HG02610 (cell line): Measurements from ENCODE around the gene SHOC1.
"Not testable (repeated sequence)": the region's sequence is repeated elsewhere in the genome, so short reads cannot be mapped to it uniquely, and the experiment has no call there.

Source experiments
- ATAC-seq: cut with Tn5 transposase; IDR thresholded peaks from one replicate; pipeline ENCODE4 v1.9.1; 2021; ENCODE audit warnings: mild to moderate bottlenecking, moderate library complexity; ENCODE audit not compliant: unreplicated experiment

SHOC1 gene

DNA sequence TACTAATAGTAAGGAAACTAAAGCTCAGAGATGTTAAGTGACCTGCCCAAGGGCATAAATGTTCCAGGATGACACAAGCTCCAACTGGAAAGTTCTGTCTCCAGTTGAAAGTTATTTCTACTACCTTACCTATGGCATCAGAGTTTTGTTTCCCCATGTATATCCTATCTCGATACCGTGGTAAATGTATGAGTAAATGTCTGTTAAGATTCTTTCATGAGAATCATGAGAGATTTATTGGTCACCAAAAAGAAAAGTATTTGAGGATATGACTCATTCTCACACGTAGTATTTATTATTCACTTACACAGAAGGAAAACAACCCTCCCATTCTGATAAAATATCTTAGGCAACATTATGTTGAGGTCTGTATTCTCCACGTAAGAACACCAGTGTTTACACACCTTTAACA is 11.1 kb upstream of the SHOC1 start:
- no peak for ATAC-seq

DNA sequence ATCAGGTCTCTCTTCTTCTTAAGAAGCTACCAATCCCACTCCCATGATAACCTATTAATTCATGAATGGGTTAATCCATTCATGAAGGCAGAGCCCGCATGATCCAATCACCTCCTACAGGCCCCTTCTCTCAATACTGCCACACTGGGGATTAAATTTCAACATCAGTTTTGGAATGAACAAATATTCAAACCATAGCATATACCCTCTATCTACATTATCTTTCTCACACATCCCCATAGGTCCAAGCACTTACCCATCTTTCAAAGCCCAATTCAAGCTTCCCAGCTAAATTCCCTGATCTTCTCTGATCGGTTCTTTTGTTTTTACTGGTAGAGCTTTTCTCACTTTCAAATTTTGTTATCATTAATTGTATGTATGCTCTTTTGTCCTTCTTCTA is 10.5 kb upstream of the SHOC1 start:
- no peak for ATAC-seq

DNA sequence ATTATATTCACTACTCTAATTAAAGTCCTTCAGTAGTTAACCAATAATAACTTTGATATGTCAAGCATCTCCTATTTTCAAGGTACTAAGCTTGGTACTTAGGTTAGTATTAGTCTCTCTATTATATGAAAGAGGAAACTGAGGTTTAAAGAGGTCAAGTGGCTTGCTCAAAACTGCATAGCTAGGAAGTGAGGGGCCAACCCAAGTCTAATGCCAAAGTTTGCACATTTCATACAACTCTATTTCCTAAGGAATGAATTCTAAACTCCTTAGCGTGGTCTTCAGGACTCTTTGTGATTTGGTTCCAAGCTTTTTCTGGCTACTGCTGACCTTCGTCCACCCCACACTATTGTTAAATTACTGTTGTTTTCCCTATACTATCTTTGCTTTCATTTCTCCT is 9.9 kb upstream of the SHOC1 start:
- no peak for ATAC-seq

DNA sequence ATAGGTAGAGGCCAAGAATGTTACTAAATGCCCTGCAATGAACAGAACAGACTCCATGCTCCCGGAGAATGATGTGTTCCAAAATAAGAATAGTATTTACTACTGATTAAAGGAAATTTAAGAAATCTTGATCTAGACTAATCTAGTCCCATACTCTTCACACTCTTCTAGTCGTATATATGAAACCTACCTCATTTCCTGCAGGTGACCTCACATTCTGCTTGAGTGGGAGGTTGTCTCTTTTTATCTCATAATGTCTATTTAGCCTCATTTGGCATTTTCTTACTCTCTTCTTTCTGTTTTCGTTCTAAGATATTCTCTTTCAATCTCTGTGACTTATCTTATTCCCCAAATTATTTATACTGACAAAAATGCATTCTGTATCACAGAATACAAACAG is 9.2 kb upstream of the SHOC1 start:
- no peak for ATAC-seq

DNA sequence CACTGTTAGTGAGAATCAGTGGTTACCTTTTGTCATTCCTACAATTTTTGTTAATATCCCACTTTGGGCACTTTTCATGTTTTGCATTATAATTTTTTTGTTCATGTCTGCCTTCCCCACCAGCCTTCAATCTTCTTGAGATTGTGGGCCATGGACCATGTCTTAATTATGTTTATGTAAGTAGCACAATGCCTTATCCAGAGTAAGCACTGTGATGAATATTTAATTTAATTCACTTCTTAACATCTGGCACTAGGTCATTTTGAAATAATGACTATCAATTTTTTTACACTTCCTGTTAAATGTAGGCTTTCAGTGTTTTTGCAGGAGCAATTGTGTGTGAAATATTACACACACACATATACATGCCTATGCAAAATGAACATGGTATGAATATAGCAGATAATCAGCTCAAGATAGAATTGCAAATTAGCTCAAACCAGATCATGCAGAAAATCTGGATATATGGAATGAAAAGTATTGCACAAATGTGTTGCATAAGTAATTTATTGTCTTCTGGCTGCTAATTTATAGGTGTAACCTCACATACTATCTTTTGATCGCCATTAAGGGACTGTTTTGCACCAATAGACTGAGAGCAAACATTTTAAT is 5.3 kb upstream of the SHOC1 start:
- ATAC-seq: no peak

DNA sequence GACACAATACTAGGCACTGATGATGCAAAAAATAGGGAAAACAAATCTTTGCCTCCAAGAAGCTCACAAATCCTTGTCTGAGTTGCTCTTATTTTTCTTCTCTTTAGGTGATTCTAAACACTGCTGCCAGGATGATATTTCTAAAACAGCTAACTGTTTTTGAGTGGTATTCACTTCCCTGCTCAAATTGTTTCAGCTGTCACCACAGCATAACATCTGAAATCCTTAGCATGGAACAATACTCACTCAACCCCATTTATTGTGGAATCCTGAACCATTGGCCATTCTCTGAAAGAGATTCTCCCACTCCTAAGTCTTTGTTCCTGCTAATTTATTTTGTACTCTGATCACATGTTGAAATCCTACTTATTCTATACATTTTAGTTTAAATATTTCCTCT is 4.8 kb upstream of the SHOC1 start:
- no peak for ATAC-seq

DNA sequence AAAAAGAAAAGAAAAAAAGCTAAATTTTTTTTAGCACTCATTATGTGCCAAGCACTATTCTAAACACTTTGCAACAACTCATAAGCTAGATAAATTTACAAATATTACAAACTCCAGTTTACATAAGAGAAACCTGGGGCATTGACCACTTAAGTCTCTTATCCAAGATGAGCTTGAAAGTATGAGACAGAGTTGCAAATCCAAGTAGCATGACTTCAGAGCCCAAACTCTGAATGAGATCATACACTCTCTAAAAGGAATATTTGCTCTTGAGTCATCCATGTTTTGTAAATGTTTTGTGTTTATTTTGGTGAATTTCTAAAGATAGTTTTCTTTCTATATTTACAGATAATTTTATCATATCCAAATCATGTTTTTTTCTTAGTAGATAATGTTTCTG is 4.0 kb upstream of the SHOC1 start:
- no peak for ATAC-seq

DNA sequence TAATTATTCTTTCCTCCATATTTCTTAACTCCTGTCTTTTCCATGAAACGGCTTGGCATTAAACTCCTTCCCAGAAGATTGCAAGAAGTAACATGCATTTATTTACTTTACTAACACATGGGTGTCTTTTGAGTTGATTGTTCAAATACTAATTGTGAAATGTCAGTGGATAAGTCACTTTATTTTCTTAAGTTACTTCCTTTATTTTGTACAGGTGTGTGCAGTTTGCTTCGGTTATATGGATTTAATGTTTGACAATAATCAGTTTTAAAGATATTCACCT is 761 bp upstream of the SHOC1 start:
- no peak for ATAC-seq

DNA sequence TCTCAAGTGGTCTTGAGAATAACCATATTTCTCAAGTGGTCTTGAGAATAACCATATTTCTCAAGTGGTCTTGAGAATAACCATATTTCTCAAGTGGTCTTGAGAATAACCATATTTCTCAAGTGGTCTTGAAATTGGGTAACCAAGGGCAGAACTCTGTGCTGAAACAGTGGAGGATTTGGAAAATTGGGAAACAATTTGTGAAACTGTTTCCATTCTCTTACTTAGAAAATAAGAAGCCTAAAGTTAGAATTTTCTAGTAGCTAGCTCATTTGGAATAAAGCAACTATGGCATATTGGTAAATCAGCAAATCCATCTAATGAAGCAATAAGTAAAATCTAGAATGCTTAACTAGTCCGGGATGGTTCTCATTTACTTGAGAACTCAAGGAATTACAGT is 2.9 kb downstream of the SHOC1 start:
- ATAC-seq: not testable (repeated sequence)

DNA sequence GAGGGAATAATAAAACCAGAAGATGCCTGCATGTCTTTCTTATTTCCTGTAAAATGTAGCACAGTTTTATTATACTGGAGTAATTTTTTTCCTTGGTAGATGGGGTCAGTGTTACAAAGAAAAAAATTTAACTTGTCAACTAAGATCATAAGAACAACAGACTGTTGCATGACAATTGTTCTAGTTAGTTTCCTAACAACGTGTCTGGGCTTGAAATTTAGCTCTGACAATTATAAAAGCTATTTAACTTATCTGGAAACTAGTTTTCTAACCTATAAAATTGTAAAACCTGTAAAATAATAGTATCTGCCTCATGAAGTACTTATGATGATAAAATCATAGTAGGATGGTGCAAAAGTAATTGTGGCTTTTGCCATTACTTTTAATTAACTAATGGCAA is 4.9 kb downstream of the SHOC1 start:
- no peak for ATAC-seq

DNA sequence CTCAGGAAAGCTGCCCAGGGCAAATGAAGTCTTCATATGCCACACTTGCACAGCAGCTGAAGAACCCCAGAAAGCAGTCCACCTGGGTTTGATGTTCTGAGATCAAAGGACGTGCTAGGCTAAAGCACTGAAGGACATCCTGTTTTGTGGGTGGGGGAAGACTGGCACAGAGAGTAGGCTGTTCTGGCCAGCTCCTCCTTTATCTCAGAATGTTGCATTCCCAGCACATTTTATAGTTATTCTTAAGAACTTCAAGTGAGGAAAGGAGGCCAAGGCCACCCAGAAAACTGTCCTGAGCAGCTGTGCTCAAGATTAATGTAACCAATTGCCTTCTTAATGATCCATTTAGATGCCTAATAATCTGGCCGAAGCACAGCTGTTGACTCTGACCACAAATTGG is 10.9 kb downstream of the SHOC1 start:
- no peak for ATAC-seq

DNA sequence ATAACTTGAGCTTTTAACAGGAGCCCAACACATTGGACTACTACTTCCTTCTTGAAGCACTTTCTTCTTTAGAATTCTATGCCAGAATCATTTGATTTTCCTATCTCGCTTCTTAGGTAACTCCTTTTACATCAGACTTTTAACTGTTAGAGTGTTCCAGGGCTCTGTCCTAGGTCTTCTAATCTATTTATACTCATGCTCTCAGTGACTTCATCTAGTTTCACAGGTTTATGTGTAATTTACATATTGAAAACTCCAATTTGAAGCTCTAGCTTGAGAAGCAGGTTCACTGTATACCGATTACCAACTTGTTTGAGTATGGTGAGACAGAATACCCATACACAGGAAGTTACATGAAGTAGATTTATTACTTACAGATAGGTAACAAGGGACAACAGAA is 11.3 kb downstream of the SHOC1 start:
- ATAC-seq: no peak

DNA sequence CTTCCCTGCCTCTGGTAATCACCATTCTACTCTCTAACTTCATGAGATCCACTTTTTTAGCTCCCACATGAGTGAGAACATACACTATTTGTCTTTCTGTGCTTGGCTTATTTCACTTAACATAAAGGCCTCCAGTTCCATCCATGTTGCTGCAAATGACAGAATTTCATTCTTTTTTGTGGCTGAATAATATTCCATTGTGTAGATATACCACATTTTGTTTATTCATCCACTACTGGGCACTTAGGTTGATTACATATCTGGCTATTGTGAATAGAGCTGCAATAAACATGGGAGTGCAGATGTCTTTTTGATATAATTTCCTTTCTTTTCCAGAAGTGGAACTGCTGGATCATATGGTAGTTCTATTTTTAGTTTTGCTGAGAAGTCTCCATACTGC is 28.7 kb downstream of the SHOC1 start:
- no peak for ATAC-seq

DNA sequence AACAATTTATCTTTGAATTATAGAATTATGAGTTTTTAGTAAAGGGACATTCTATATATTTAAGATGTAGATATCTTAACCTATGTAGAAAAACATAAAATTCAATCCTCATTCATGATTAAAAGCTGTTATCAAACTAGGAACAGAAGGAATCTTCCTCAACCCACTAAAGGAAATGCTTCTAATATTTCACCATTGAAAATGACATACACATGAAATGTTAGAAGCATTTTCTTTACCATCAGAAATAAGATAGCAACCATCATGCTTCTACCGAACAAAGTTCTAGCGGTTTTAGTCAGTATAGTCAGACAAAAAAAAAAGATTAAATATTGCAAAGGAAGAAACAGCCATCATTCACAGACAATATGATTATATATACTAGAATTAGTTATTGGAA is 32.2 kb downstream of the SHOC1 start:
- ATAC-seq: no peak

DNA sequence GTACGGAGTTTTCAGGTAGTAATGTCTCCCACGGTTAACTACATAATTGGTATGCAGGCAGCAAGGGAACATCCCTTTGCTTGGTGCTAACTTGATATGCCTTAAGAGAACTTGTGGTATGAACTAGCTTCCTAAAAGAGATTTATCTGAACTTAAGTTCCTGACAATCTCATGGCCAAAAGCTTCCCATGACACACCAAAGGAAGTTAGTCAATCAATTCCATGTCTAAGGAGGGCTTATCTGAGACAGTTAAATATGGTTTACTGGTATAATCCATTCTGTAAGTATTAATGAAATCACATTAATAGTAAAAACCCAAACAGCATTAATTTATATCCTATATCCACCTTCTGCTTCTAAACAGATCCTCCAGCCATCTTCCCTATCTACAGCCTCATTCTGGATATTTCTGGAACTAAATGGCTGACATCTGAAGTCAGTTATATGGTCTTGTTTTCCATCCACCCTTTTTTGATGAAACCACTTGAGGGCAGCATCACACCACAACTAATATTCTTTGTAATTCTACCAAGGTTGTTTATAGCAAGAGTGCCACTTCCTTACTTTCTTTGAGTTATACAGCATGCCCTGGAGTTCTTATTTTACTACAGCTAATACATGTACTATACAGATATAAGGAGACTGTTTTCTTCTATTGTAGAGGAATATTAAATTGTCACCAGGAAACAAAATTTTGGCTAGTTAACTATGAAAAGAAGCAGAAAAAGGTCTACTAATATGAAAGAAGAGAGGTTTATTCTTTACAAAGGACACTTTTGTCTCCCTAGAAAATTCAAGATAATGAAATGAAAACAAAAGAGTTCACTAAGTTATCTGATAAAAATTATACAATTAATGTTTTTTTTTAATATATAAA is 34.7 kb downstream of the SHOC1 start:
- ATAC-seq: no peak

DNA sequence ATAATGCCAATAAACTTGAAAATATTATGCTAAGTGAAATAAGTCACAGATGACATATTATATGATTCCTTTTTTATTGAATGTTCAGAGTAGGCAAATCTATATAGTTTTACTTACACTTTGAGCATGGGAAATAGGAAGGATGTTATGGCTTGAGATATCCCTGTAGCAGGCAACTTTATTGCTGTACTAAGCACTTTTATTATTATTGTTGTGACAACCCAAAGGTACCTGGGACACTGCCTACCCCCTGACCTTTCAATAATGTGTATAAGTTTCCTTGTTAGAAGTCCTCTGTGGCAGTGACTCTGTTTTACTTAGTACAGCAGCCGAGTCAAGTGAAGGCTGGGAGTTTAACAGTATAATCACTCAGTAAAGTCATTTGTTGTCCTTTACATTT is 39.9 kb downstream of the SHOC1 start:
- ATAC-seq: no peak

DNA sequence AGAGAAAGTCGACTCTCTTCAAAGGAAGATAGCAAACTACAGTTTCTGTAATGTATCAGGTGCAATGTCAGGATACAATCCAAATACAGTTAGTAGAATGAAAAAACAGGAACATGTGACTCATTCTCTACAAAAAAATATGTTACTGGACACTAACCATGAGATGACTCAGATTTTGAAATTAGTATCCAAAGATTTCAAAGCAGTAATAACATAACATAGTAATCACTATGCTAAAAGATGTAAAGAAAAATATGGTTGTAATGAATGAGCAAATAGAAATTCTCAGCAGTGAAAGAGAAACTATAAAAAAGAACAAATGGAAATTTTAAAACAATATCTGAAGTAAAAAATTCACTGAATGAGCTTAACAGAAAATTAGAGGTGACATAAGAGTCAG is 42.3 kb downstream of the SHOC1 start:
- no peak for ATAC-seq
